Measurements from ENCODE around the gene NBEA.

DNA sequence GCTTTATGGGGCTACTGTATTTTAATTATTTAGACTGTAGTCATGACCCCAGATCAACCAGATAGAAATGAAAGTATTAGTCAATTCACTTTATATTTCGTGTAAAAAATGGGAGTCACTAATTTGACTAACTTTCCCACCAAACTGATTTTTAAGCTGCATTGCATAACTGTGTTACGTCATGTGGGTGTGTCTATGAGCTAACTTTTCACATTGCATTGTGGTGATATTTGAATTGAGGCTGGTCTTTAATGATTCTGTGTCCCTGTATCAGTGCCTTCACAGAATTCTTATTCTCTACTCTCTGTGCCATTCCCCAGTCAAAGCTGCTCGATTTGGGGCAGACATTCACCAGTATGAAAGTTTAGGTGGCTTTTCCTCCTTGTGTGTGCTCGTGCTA is 707.1 kb downstream of the NBEA start:
- no peak for TF ChIP-seq EZH2 (IDR thresholded peaks at IDR 0.05; ENCODE audit: low read depth, unreplicated experiment)
- TF ChIP-seq, protein P1, sequence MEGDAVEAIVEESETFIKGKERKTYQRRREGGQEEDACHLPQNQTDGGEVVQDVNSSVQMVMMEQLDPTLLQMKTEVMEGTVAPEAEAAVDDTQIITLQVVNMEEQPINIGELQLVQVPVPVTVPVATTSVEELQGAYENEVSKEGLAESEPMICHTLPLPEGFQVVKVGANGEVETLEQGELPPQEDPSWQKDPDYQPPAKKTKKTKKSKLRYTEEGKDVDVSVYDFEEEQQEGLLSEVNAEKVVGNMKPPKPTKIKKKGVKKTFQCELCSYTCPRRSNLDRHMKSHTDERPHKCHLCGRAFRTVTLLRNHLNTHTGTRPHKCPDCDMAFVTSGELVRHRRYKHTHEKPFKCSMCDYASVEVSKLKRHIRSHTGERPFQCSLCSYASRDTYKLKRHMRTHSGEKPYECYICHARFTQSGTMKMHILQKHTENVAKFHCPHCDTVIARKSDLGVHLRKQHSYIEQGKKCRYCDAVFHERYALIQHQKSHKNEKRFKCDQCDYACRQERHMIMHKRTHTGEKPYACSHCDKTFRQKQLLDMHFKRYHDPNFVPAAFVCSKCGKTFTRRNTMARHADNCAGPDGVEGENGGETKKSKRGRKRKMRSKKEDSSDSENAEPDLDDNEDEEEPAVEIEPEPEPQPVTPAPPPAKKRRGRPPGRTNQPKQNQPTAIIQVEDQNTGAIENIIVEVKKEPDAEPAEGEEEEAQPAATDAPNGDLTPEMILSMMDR (conservative IDR thresholded peaks at IDR 0.05; ENCODE audit: low read depth in 2 of 2): no peak
- no peak for TF ChIP-seq POLR2AphosphoS5 (IDR thresholded peaks at IDR 0.05; ENCODE audit: low read depth)
- TF ChIP-seq EZH2phosphoT487 (IDR thresholded peaks at IDR 0.05; ENCODE audit: unreplicated experiment): no peak
- TF ChIP-seq, protein P2, sequence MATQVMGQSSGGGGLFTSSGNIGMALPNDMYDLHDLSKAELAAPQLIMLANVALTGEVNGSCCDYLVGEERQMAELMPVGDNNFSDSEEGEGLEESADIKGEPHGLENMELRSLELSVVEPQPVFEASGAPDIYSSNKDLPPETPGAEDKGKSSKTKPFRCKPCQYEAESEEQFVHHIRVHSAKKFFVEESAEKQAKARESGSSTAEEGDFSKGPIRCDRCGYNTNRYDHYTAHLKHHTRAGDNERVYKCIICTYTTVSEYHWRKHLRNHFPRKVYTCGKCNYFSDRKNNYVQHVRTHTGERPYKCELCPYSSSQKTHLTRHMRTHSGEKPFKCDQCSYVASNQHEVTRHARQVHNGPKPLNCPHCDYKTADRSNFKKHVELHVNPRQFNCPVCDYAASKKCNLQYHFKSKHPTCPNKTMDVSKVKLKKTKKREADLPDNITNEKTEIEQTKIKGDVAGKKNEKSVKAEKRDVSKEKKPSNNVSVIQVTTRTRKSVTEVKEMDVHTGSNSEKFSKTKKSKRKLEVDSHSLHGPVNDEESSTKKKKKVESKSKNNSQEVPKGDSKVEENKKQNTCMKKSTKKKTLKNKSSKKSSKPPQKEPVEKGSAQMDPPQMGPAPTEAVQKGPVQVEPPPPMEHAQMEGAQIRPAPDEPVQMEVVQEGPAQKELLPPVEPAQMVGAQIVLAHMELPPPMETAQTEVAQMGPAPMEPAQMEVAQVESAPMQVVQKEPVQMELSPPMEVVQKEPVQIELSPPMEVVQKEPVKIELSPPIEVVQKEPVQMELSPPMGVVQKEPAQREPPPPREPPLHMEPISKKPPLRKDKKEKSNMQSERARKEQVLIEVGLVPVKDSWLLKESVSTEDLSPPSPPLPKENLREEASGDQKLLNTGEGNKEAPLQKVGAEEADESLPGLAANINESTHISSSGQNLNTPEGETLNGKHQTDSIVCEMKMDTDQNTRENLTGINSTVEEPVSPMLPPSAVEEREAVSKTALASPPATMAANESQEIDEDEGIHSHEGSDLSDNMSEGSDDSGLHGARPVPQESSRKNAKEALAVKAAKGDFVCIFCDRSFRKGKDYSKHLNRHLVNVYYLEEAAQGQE (IDR thresholded peaks at IDR 0.05; ENCODE audit: unreplicated experiment): no peak
- TF ChIP-seq JUNB (IDR thresholded peaks at IDR 0.05; ENCODE audit: unreplicated experiment): no peak
- no peak for TF ChIP-seq ZNF114 (CRISPR knock-in tag; IDR thresholded peaks at IDR 0.05)
- TF ChIP-seq, protein P3, sequence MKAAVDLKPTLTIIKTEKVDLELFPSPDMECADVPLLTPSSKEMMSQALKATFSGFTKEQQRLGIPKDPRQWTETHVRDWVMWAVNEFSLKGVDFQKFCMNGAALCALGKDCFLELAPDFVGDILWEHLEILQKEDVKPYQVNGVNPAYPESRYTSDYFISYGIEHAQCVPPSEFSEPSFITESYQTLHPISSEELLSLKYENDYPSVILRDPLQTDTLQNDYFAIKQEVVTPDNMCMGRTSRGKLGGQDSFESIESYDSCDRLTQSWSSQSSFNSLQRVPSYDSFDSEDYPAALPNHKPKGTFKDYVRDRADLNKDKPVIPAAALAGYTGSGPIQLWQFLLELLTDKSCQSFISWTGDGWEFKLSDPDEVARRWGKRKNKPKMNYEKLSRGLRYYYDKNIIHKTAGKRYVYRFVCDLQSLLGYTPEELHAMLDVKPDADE (IDR thresholded peaks at IDR 0.05): no peak
- TF ChIP-seq CREB1 (CRISPR knock-in tag; IDR thresholded peaks at IDR 0.05; ENCODE audit: low read depth): no peak
- TF ChIP-seq ZNF331 (CRISPR knock-in tag; IDR thresholded peaks at IDR 0.05; ENCODE audit: low read depth): no peak
- no peak for TF ChIP-seq STAT1 (IDR thresholded peaks at IDR 0.05; ENCODE audit: unreplicated experiment)

Measured in GM23338 (cell line).